Measurements from ENCODE around the gene EHD1.

Gene EHD1

GRCh38 chr11:64870893-64871466, 7.4 kb downstream of the EHD1 start:
- TF ChIP-seq CTCF (IDR thresholded peaks at IDR 0.05; ENCODE audit: extremely low read depth, missing control alignments): no peak
- DNase-seq (ENCODE audit: low spot score): no peak

- DNase-seq (ENCODE audit: low spot score): no peak
- no peak for TF ChIP-seq CTCF (IDR thresholded peaks at IDR 0.05; ENCODE audit: extremely low read depth, missing control alignments)
Measured at GRCh38 chr11:64870176-64870892, 8.1 kb downstream of the EHD1 start.

DNA sequence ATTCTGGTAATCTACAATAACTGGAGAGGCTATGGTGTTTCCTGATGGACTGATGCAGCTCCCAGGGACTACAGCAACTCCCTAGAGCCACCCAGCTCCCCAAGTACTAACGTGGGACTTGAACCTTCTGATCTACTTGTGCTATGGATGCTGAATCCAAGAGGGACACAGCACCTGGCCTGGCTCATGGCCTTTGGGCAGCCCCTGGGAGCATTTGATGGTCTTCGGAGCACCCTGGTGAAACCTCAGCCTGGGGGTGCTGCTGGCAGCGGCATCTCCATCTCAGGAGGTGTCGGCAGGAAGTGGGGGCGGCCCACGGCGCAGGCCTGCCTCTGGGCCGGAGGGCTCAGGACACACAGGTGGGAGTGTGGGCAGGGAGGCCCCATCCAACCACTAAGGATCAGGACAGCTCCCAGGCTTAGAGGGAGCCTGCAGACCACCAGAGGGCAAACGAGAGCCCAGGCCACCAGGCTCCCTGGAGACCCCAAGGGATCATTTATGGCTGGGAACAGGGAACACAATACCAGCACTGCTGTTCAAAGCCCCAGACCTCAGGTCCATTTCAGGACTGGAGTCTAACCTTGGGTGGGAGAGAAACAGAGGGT, 8.7 kb downstream of the EHD1 start:
- TF ChIP-seq CTCF (IDR thresholded peaks at IDR 0.05; ENCODE audit: extremely low read depth, missing control alignments): peak; percentile 36
- no peak for DNase-seq (ENCODE audit: low spot score)

DNA sequence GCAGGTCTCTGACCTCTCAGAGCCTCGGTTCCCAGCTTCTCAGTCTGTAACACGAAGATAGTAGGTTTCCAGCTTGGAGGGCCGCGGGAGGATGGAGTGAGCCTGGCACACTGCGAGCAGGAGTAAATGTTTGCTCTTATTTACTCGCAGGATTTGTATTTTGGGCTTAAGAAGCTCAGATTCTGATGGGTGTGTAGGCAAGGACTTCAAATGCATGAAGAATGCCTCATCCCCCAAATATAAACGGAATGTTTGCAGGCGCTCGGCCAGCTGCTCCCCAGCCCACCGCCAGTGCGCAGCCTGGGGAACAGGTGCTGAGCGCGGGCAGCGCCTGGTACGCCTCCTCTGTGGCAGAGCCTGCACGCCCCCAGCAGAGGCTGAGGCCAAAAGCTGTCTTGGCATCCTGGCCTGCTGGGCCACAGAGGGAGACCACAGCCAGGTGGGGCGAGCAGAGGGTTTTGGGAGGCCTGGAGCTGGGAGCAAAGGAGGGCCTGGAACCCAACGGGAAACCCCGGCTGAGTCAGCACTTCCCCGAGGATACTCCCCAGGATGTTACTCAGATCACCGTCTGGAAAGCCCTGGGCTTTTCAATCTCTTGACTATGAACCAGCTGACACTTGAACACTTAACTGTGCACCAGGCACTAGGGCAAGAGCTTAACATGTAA, 9.4 kb downstream of the EHD1 start:
- no peak for DNase-seq (ENCODE audit: low spot score)
- TF ChIP-seq CTCF (IDR thresholded peaks at IDR 0.05; ENCODE audit: extremely low read depth, missing control alignments): no peak

DNA sequence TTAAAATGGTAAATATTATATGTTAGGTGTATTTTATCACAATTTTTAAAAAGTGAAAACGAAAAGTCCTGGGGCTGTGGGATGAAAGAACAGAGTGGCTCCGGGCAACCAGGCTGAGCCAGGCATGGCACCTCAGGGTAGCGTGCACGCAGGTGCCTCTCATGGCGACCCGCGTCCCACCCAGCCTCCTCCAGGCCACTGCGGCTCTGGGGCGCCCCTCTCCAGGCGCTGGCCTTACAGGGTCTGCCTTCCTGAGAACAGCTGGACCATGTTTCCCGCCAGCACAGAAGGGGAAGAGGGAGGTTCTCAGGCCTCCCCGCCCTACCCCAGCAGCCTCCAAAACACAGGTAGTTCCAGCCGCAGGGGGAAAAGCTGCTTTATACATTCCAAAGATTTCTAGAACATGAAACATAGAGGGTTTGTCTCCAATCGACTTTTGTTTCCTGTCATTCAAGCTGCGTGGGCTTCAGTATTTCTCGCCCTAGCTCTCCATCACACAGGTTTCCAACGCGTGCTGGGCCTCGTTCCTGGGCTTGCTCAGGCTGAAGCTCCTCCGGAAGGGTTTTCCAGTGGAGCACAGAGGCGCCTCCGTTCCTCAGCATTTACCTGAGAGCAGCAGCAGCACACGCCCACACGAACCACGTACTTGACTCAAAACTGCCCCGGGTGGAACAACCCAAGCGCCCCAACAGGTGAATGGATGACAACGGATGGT, 10.5 kb downstream of the EHD1 start:
- TF ChIP-seq CTCF (IDR thresholded peaks at IDR 0.05; ENCODE audit: extremely low read depth, missing control alignments): no peak
- DNase-seq (ENCODE audit: low spot score): no peak

DNA sequence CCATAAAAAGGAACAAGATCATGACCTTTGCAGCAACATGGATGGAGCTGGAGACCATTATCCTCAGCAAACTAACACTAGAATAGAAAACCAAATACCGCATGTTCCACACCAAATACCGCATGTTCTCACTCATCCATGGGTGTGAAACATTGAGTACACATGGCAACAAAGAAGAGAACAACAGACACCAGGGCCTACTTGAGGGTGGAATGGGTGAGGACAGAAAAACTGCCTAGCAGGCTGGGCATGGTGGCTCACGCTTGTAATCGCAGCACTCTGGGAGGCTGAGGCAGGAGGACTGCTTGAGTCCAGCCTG, 12.3 kb downstream of the EHD1 start:
- DNase-seq (ENCODE audit: low spot score): no peak
- TF ChIP-seq CTCF (IDR thresholded peaks at IDR 0.05; ENCODE audit: extremely low read depth, missing control alignments): no peak
